Fibroblast of mammary gland (primary cell): ENCODE measurements around the gene ALDH8A1.

Experiments used
- DNase-seq: peaks from one replicate; pipeline ENCODE4 v3.0.0-alpha.2; 2010; ENCODE audit warnings: low read depth
- H3K4me3 ChIP-seq: 2 replicates; pipeline ENCODE4 v1.5.1; 2011; ENCODE audit warnings: low read depth, mild to moderate bottlenecking, low read length, moderate library complexity; ENCODE audit not compliant: control insufficient read depth
- TF ChIP-seq, protein P1 (sequence below): conservative IDR thresholded peaks from 2 replicates; pipeline ENCODE4 v1.5.1; 2011; ENCODE audit warnings: low read depth, low read length, inconsistent platforms; ENCODE audit not compliant: control insufficient read depth, insufficient read depth

Gene ALDH8A1, protein sequence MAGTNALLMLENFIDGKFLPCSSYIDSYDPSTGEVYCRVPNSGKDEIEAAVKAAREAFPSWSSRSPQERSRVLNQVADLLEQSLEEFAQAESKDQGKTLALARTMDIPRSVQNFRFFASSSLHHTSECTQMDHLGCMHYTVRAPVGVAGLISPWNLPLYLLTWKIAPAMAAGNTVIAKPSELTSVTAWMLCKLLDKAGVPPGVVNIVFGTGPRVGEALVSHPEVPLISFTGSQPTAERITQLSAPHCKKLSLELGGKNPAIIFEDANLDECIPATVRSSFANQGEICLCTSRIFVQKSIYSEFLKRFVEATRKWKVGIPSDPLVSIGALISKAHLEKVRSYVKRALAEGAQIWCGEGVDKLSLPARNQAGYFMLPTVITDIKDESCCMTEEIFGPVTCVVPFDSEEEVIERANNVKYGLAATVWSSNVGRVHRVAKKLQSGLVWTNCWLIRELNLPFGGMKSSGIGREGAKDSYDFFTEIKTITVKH

DNA sequence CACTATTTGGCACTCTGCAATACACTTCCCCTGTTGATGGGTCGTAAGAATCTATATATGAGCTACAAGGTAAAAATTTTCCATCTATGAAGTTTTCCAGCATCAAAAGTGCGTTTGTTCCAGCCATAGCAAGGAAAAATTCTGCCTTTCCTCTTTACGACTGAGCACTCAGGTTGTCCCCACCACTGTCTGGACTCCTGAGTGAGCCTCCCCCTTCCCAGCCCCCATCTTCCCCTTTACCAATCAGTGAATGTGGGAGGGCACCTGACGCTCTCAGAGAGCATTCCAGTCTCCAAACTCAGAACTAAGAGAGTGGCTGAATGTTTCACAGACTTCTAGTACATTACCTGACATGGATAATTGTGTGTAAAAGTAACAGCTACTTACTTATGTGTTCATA lies at the start of gene ALDH8A1:
ALDH8A1 (minus strand) TSS at position 175 of the 400 bp plus-strand sequence; CDS start at position 127, 48 bp downstream.
- no peak within 1 kb of the TSS for H3K4me3 ChIP-seq
- no peak for DNase-seq
- TF ChIP-seq, protein P1, sequence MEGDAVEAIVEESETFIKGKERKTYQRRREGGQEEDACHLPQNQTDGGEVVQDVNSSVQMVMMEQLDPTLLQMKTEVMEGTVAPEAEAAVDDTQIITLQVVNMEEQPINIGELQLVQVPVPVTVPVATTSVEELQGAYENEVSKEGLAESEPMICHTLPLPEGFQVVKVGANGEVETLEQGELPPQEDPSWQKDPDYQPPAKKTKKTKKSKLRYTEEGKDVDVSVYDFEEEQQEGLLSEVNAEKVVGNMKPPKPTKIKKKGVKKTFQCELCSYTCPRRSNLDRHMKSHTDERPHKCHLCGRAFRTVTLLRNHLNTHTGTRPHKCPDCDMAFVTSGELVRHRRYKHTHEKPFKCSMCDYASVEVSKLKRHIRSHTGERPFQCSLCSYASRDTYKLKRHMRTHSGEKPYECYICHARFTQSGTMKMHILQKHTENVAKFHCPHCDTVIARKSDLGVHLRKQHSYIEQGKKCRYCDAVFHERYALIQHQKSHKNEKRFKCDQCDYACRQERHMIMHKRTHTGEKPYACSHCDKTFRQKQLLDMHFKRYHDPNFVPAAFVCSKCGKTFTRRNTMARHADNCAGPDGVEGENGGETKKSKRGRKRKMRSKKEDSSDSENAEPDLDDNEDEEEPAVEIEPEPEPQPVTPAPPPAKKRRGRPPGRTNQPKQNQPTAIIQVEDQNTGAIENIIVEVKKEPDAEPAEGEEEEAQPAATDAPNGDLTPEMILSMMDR, result no peak

DNA sequence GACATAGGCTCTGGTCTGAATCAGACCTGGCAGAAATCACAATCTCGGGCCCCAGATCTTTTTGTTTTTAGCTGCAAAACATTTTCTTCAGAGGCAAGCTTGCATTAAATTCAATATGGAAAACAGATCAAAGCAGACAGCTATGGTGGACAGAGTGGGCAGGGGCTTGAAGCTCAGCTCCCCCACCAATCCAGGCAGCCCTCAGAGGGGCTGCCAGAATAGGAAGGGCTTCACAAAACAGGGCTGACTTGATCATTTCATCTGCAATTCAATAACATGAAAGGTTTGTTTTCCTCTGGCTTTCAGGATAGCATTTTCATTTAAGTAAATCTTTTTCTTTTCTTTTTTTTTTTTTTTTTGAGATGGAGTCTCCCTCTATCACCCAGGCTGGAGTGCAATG lies 49.2 kb upstream of the ALDH8A1 start:
- no peak for DNase-seq
- H3K4me3 ChIP-seq, result no peak overlapping the region
- TF ChIP-seq, protein P1, result no peak

DNA sequence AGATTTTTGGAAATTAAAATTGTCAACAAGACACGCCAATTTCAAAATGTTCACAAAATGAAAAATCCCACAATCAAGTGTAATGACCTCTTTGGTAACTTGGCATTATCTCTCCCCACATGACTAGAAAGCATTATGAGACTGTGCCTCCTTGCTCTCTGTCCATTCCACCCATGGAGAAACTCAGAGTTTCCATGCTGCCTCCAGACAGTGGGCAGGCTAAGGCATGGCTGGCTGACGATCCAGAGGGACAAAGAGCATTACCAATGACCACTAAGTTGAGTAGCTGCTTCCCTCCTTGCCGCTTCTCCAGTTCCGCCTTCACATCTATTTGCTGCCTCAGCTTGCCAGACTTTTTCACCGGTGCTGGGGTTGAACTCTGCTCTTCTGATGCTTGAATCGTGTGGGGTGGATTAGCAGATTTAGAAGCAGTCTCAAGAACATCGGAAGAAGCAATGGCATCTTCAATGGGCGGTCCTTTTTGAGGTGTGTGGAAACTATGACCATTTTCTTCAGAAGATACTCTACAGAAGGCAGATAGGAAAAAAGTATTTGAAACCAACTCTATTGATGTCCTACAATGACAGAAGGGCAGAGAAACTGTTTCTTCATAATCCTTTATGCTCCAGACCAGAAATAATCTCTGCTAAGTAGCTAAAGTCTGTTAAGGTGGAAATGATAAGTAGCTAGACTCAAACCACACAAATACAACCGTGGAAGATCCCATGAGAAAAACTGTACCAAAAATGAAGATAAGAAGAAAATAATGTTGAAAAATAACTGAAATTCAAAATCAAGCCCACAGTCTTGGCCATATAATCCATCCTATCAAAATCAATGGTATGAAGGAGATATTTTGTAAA lies 47.5 kb upstream of the ALDH8A1 start:
- no peak overlapping the region for H3K4me3 ChIP-seq
- TF ChIP-seq, protein P1, result no peak
- DNase-seq, result no peak

DNA sequence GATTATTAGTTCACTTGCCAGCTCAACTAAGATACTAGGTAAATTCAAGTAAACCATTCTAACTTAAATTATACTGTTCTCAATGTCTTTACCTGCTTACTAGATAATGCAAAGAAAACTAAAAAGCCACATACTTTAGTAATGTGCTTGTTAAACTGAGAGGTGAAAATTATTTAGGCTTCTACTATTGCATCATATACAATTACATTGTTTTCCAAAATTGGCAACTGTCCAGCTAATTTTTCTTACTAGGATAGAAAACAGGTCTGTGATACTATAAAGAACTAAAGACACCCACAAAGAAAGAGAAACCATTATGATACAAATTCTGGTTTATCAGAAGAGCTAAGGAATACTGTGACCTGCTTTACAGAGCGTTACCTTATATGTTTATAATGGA lies 45.6 kb upstream of the ALDH8A1 start:
- H3K4me3 ChIP-seq, result no peak overlapping the region
- TF ChIP-seq, protein P1, result no peak
- no peak for DNase-seq

DNA sequence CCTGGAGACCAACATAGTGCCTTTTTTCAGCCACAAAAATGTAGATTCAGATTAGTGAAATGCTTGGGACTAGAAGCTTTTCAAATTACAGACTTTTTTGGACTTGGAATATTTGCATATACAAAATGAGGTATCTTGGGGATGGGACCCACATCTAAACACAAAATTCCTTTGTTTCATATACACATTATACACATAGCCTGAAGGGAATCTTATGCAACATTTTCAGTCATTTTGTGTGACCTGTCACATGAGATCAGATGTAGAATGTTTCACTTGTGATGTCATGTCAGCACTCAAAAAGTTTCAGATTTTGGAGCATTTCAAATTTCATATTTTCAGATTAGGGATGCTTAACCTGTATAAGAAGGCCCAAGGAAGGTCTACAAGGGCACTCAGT lies 44.5 kb upstream of the ALDH8A1 start:
- no peak overlapping the region for H3K4me3 ChIP-seq
- no peak for DNase-seq
- TF ChIP-seq, protein P1, result no peak

DNA sequence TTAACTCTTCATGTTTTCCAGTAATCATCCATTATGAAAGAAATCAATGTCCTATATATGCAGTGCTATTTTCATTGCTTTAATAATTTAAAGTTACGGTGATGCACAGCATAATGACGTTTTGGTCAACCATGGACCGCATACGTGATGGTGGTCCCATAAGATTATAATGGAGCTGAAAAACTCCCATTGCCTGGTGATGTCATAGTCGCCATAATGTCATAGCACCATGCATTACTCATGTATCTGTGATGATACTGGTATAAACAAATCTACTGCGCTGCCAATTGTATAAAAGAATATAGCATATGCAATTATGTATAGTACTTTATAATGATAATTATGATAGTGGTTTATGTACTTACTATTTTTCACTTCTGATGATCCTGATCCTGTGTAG lies 42.3 kb upstream of the ALDH8A1 start:
- TF ChIP-seq, protein P1, result no peak
- H3K4me3 ChIP-seq, result no peak overlapping the region
- DNase-seq, result no peak
